HG03066 (cell line): ENCODE measurements around the gene ONECUT1.
A peak's percentile ranks its signal among the peaks of the same experiment; 100 is the strongest.

Experiments
- ATAC-seq: cut with Tn5 transposase; IDR thresholded peaks from one replicate; pipeline ENCODE4 v1.9.1; 2021; ENCODE audit warnings: low read depth; ENCODE audit not compliant: unreplicated experiment

ONECUT1 gene

GRCh38 chr15:52797625-52798501, 7.7 kb upstream of the ONECUT1 start:
- ATAC-seq: no peak

GRCh38 chr15:52796753-52797520, 6.8 kb upstream of the ONECUT1 start:
- ATAC-seq: no peak

GRCh38 chr15:52796228-52796521, 6.0 kb upstream of the ONECUT1 start:
- no peak for ATAC-seq

- ATAC-seq: no peak
These were observed 5.5 kb upstream of the ONECUT1 start for GRCh38 chr15:52795464-52796227.

DNA sequence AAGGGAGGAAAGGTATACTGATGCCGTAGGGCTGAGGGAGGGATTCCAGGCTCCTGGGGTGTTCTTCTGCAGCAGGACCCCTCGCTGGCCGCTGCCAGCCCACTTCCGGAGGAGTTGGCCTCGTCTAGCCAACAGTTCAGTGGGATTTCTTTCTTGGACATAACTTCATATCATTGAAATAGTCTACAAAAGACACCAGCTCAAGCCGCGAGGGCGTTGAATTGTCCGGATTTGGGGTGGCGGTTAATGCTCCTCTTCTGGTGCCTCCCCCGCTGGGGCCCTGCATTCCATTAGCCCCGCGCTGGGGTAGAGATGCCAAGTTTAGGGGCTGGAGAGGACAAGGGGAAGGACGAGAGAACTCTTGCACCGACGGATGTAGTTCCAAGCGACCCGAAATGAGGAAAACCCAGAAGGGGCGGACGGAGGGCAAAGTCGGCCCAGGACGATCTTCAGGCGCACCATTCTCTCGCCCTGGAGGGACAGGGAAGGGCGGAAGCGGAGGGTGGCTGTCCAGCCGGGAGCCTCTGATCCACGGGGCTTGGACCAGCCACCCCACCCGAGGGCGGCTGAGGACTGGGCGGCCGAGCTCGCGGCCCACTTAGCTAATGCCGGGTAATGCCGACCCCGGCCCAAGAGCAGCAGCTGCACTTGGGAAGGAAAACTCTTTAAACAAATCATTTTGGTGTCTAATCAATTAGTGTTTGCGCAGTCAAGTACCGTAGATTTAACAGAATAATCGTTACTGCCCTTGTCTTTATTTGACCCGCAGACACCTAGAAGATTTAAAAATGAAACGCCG, 4.7 kb upstream of the ONECUT1 start:
- no peak for ATAC-seq

- no peak for ATAC-seq
These were observed 1.6 kb upstream of the ONECUT1 start for GRCh38 chr15:52791776-52792175.

DNA sequence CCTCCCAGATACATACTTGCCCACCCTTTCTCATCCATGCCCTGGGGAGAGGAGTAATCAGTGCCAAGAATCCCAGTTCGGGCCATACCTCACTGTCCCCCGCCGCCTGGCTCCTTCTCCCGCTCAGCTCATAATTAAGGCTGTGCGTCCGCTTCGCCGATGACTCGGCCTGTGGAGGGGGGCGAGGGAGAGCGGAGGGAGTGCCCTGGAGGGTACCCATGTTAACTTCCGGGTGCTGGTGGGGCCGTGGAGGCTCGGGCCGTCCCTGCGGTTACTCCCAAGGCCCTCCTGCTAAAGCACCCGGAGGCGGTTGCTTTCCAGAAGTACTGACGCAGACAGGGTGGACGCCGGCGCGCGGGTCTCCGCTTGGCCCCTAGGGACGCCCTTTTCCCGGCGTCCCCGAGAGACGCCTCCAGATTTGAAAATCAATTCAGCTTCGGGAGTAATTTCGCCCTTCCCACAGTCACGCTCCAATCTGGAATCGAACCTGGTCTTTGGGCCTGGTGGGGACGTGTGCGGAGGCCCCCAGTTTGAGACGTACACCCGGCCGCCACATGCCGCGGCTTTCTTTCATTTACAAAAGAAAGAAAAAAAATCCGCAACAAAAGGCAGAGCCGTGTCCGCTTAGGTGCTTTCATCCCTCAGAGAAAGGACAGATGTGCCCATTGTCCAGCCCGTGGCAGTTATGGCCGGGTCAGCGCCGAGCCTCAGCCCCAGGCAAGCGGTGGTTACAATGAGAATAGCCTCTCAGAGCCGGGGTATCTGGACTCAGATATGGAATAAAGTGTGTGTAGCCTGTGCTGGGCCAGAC, 1.0 kb upstream of the ONECUT1 start:
- no peak for ATAC-seq

DNA sequence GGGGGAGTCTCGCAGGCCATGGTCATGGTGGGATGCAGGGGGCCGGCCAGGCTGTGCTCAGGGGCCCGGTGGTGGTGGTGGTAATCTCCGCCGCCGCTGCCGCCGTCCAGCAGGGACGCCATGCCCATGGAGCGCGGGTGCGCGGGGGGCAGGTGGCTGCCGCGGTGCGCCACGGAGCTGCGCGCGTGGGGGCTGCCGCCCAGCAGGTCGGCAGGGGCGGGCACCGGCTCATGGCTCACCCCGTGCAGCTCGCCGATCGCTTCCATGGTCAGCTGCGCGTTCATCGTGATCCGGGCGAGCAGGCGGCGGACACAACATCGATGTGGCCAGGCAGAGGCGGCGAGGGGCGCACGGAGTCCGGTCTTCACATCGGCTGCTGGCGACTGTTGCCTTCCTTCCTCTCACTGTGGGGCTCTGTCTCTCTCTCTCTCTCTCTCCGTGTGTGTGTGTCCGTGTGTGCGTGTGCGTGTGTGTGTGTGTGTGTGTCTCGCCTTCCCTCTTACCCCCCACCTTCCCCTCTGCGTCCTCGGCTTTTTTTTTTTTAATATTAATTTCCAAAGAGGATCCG, 451 bp downstream of the ONECUT1 start:
- ATAC-seq: peak; percentile 1

DNA sequence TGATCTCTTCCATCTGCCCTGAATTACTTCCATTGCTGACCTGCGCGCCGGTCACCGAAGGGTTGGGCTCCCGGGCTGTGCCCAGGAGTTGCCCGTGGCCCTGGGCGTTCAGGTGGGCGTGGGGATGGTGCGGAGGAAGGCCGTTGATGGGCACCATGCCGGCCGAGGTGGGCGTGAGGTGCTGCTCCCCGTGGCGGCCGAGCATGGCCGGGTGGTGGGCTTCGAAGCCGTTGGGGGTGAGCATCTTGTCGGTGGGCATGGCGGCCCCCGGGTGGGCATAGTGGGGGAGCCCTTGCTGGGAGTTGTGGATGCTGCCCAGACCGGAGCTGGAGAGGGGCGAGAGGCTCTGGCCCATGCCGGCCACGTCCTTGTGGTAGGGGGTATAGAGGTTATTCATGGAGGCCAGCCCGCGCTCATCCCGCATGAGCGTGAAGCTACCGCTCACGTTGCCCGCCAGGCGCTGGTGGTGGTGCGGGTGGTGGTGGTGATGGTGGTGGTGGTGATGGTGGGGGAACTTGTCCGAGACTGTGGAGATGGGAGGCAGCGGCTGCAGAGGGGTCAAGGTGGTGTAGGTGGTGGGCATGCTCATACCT, 1.0 kb downstream of the ONECUT1 start:
- no peak for ATAC-seq

DNA sequence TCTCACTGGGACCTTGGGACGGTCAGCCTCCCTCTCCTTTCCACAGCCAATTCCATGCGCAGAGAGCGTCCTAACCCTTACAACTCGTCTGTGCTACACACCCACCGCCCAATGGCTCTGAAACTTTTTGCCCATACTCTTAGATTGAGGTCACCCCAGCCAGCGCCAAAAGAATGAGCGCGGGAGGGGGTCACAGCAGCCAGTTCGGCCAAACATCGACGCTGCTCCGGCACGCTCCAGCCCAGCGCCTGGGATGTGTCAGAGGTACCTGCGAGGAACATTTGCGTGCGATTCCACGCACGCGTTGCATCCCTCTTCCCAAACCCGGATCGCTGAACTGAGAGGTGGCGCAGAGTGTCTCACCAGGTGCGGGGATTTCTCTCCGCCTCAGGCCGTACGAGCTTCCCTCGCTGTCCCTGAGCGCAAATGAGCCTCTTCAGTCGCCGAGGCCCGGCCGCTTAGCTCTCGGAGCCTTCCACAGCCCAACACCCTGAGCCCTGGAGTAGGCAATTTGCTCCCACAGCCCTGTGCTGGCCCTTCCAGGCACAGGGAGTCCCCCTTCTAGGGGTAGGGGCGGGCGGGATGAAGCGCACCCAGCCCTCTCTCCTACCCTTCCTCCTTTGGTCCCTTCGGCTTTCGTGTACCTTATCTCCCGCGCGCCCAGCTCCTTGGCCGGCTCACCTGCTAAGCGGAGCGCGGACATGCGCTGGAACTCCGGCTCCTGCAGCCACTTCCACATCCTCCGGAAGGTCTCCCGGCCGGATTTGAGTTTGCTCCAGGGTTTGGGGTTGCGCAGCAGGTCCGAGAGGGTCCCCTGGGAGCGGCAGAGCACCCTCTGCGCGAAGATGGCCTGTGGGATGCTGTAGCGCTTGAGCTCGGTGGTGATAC, 1.8 kb downstream of the ONECUT1 start:
- ATAC-seq: no peak

GRCh38 chr15:52787549-52788098, 2.5 kb downstream of the ONECUT1 start:
- ATAC-seq: no peak

DNA sequence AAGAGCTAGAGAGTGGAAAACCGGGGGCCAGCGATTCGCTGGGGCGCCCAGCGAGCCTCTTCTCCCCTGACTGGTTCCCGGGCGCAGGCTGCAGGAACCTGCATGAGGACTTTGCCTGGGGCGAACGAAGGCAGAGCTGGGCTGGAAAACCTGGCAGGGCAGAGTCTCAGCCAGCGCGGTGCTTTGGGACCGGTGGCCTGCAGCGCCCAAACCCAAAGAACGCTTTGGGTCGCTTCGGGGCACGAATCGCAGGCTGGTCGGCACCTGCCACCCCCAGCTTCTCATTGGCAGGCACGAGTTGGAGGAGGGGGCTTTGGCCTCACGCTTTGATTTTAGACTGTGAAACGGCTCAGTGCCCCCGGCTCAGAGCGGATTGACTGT, 3.0 kb downstream of the ONECUT1 start:
- ATAC-seq: no peak

DNA sequence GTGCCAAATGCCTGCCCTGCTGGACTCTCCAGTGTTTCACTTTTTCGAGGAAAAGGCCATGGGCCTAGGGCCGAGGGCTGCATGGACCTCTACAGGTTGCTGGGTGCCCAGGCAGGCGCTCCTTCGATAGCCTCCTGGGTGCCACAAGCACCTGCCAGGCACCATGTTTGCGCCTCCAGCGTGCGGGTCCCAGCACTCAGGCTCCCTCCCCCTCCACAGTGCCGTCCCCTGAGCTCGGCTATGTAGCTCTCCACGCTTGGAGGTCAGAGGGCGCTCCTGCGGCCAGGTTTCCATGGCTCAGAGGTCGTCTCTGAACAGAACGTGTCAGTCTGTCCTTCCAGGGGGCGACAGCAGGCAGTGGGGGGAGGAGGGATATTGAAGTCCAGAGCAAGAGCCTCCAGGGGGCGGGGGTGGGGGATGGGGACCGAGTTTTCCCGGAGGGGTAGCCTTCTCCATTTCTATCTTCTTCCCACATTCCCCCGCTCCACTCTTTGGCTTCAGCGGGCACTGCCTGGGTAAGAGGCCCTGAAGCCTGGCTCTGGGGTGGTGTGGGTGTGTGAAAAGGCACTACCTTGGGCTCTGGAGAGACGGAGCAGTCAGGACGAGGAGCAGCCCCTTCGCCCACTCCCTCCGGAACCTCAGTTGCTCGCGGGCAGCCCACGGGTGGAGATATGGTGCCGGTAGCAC, 3.6 kb downstream of the ONECUT1 start:
- ATAC-seq: no peak

DNA sequence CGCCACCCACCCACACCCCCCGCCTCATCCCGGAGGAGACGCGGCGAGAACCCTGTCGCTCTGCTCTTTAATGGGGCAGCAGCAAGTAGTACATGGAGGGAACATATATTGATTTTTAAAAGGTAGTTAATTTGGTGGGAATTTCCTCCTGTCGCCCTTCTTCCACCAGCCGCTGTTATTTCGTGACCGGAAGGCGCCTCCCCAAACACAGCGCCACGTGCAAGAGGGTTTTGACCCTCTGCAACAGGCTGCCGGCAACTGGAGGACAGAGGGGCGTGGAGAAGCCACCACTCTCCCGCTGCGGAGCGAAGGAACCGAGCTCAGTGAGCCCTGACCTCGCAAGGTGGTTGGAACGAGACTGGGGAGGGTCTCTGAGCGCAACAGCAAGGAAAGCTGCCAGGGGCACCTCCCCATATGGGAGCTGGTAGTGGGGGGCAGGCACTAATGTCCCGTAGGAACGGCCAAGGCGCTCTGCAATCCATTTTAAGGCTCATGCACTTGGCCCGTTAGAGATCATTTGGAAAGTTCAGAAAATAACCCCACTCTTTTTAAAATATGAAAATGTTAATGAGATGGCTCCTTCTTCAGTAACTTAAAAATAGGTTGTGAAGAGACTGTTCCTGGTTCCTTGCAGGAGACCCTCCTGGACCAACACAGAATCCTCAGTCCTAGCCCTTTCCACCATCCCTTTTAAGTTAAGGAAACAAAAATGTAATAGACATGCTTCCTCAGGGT, 4.3 kb downstream of the ONECUT1 start:
- no peak for ATAC-seq

- no peak for ATAC-seq
These were observed 5.1 kb downstream of the ONECUT1 start for GRCh38 chr15:52784799-52785671.
